IPS DF 6.9 (cell line): ENCODE measurements around the gene FBLN2.

Source experiments
- DNase-seq: peaks from one replicate; pipeline ENCODE4 v3.0.0-alpha.2; 2013; ENCODE audit warnings: low read depth, low spot score
- H3K27ac ChIP-seq: one replicate; pipeline ENCODE4 v1.5.1; 2013; ENCODE audit warnings: low read length, control low read depth
- H3K27me3 ChIP-seq: 2 replicates; pipeline ENCODE4 v1.6.1; 2013; ENCODE audit warnings: mild to moderate bottlenecking, low read length; ENCODE audit not compliant: control insufficient read depth, insufficient read depth
- H3K36me3 ChIP-seq: 2 replicates; pipeline ENCODE4 v1.6.1; 2013; ENCODE audit warnings: low read length; ENCODE audit not compliant: control insufficient read depth, insufficient read depth
- H3K4me1 ChIP-seq: 2 replicates; pipeline ENCODE4 v1.6.1; 2013; ENCODE audit warnings: low read length; ENCODE audit not compliant: control insufficient read depth, insufficient read depth
- H3K4me3 ChIP-seq: 2 replicates; pipeline ENCODE4 v1.5.1; 2013; ENCODE audit warnings: mild to moderate bottlenecking, low read length
- H3K9me3 ChIP-seq: 2 replicates; pipeline ENCODE4 v1.6.1; 2013; ENCODE audit warnings: low read length, inconsistent platforms; ENCODE audit not compliant: control insufficient read depth, insufficient read depth
- WGBS: extraction: QIAGEN DNeasy Blood & Tissue Kit; methylation state at CpG from one replicate; pipeline ENCODE4 v1.1.7; 2013; ENCODE audit warnings: mixed read lengths, missing lambda C conversion rate; ENCODE audit not compliant: insufficient read length, insufficient coverage; 5-methylcytosine and 5-hydroxymethylcytosine counted together

The FBLN2 gene

GRCh38 chr3:13624671-13625125 is 75.8 kb downstream of the FBLN2 start:
- no CpG with 5 or more reads among the region's 8 CpGs for WGBS
- Histone ChIP-seq H3K4me1 (no peaks in the 10 kb centered on the region), H3K9me3 (no peaks in the 10 kb centered on the region), H3K36me3 (no peaks in the 10 kb centered on the region; the same call in 1 of the 2 replicates), H3K4me3 (no peak overlapping the region), H3K27ac (no peak overlapping the region), H3K27me3 (no peaks in the 10 kb centered on the region)
- no peak for DNase-seq

GRCh38 chr3:13626396-13626795 is 77.5 kb downstream of the FBLN2 start:
- Histone ChIP-seq H3K4me3 (no peak overlapping the region), H3K27ac (no peak overlapping the region), H3K36me3 (no peaks in the 10 kb centered on the region; the same call in 1 of the 2 replicates), H3K9me3 (no peaks in the 10 kb centered on the region), H3K4me1 (no peaks in the 10 kb centered on the region), H3K27me3 (no peaks in the 10 kb centered on the region)
- DNase-seq = no peak
- WGBS = no CpG with 5 or more reads among the region's 12 CpGs

- WGBS = no CpG with 5 or more reads among the region's 9 CpGs
- Histone ChIP-seq H3K4me1 (no peaks in the 10 kb centered on the region), H3K9me3 (no peaks in the 10 kb centered on the region), H3K27ac (no peak overlapping the region), H3K27me3 (no peaks in the 10 kb centered on the region), H3K36me3 (no peaks in the 10 kb centered on the region; the same call in 1 of the 2 replicates), H3K4me3 (no peak overlapping the region)
- no peak for DNase-seq
Observed at GRCh38 chr3:13626915-13627460, 78.1 kb downstream of the FBLN2 start.

GRCh38 chr3:13627681-13628080 is 78.8 kb downstream of the FBLN2 start:
- Histone ChIP-seq H3K4me1 (no peaks in the 10 kb centered on the region), H3K9me3 (no peaks in the 10 kb centered on the region), H3K36me3 (no peaks in the 10 kb centered on the region; the same call in 1 of the 2 replicates), H3K27ac (no peak overlapping the region), H3K4me3 (no peak overlapping the region), H3K27me3 (no peaks in the 10 kb centered on the region)
- no CpG with 5 or more reads among the region's 9 CpGs for WGBS
- DNase-seq = no peak

- no peaks in the 10 kb centered on the region for H3K27me3 ChIP-seq
- no peaks in the 10 kb centered on the region for H3K4me1 ChIP-seq
- no CpG with 5 or more reads among the region's 10 CpGs for WGBS
- no peak for DNase-seq
- no peak overlapping the region for H3K4me3 ChIP-seq
- no peak overlapping the region for H3K27ac ChIP-seq
- H3K36me3 ChIP-seq = no peaks in the 10 kb centered on the region; the same call in 1 of the 2 replicates
- H3K9me3 ChIP-seq = no peaks in the 10 kb centered on the region
Observed at GRCh38 chr3:13628432-13628831, 79.5 kb downstream of the FBLN2 start.

GRCh38 chr3:13628841-13629551 is 80.1 kb downstream of the FBLN2 start:
- Histone ChIP-seq H3K36me3 (no peaks in the 10 kb centered on the region; the same call in 1 of the 2 replicates), H3K4me3 (no peak overlapping the region), H3K27me3 (no peaks in the 10 kb centered on the region), H3K9me3 (no peaks in the 10 kb centered on the region), H3K4me1 (no peaks in the 10 kb centered on the region), H3K27ac (no peak overlapping the region)
- no peak for DNase-seq
- WGBS = no CpG with 5 or more reads among the region's 27 CpGs

- no peaks in the 10 kb centered on the region for H3K9me3 ChIP-seq
- H3K4me3 ChIP-seq = no peak overlapping the region
- no peak for DNase-seq
- no peak overlapping the region for H3K27ac ChIP-seq
- no peaks in the 10 kb centered on the region; the same call in 1 of the 2 replicates for H3K36me3 ChIP-seq
- no CpG with 5 or more reads among the region's 16 CpGs for WGBS
- H3K4me1 ChIP-seq = no peaks in the 10 kb centered on the region
- no peaks in the 10 kb centered on the region for H3K27me3 ChIP-seq
Observed at GRCh38 chr3:13629644-13630043, 80.7 kb downstream of the FBLN2 start.

GRCh38 chr3:13631256-13631655 is 82.3 kb downstream of the FBLN2 start:
- H3K4me1 ChIP-seq = no peaks in the 10 kb centered on the region; the same call in 1 of the 2 replicates
- no peak overlapping the region for H3K27ac ChIP-seq
- no peaks in the 10 kb centered on the region for H3K27me3 ChIP-seq
- H3K4me3 ChIP-seq = no peak overlapping the region
- H3K9me3 ChIP-seq = no peaks in the 10 kb centered on the region
- no CpG with 5 or more reads among the region's 13 CpGs for WGBS
- no peak for DNase-seq
- no peaks in the 10 kb centered on the region; the same call in 1 of the 2 replicates for H3K36me3 ChIP-seq

GRCh38 chr3:13633176-13633575 is 84.3 kb downstream of the FBLN2 start:
- Histone ChIP-seq H3K36me3 (no peaks in the 10 kb centered on the region; the same call in 1 of the 2 replicates), H3K9me3 (no peaks in the 10 kb centered on the region), H3K4me3 (no peak overlapping the region), H3K4me1 (no peaks in the 10 kb centered on the region; the same call in 1 of the 2 replicates), H3K27me3 (no peaks in the 10 kb centered on the region), H3K27ac (no peak overlapping the region)
- no CpG with 5 or more reads among the region's 13 CpGs for WGBS
- no peak for DNase-seq

- Histone ChIP-seq H3K36me3 (no peaks in the 10 kb centered on the region; the same call in 1 of the 2 replicates), H3K27me3 (no peaks in the 10 kb centered on the region), H3K27ac (no peak overlapping the region), H3K4me1 (no peaks in the 10 kb centered on the region; the same call in 1 of the 2 replicates), H3K9me3 (no peaks in the 10 kb centered on the region), H3K4me3 (no peak overlapping the region)
- DNase-seq = no peak
- no CpG with 5 or more reads among the region's 18 CpGs for WGBS
Observed at GRCh38 chr3:13634151-13634550, 85.2 kb downstream of the FBLN2 start.
